GM18858 (cell line): Measurements from ENCODE around the gene C17orf50.

ENCODE experiments used
- ATAC-seq: cut with Tn5 transposase; IDR thresholded peaks from one replicate; pipeline ENCODE4 v1.9.1; 2021; ENCODE audit not compliant: unreplicated experiment

The C17orf50 gene

GRCh38 chr17:35809855-35810461 is 49.3 kb downstream of the C17orf50 start:
- ATAC-seq, result no peak

GRCh38 chr17:35811759-35812158 is 51.1 kb downstream of the C17orf50 start:
- no peak for ATAC-seq

DNA sequence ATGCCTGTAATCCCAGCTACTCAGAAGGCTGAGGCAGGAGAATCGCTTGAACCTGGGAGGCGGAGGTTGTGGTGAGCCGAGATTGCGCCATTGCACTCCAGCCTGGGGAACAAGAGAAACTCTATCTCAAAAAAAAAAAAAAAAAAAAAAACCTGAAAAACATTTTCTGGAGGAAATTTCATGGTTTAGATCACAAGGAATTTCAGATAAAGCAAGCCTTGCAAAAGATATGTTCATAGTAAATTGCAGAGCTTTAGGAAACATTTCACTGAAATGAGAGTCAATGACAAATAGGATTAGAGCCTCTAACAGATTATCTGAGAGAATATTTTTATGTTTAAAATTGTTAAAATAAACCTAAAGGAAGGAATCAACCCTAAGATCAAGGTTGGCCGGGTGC is 51.8 kb downstream of the C17orf50 start:
- no peak for ATAC-seq
